ENCODE measurements around the gene SPEM3.

Gene SPEM3

DNA sequence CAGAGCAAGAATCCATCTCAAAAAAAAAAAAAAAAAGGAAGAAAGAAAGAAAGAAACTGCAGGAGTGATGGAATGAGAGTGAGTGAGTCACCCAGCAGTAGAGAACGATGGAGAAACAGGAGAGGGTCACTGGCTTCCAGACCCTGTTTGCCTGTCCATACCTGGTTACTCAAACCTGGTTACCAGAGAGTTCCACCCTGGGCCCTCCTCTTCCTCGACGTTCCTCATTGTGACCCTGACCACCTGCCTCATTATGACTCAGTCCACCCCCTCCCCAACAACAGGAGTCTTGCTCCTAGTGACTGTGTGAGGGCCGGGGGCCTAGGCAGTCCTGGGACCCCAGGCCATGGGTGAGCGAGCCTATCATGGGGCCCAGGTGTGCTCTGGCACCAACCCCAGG, at the start of gene SPEM3:
TSS of gene SPEM3 (plus strand) at position 301 of the 400 bp plus-strand sequence. CDS start at position 347, 46 bp downstream.
- no peak for TF ChIP-seq CTCF (IDR thresholded peaks at IDR 0.05; ENCODE audit: low read depth, low read length)
- no peak for DNase-seq (ENCODE audit: extremely low read depth, low read depth)

GRCh38 chr17:7379134-7379533, 49.5 kb upstream of the SPEM3 start:
- TF ChIP-seq CTCF (IDR thresholded peaks at IDR 0.05; ENCODE audit: low read depth, low read length), result no peak
- DNase-seq (ENCODE audit: extremely low read depth, low read depth), result no peak

- peak; percentile 63 for DNase-seq (ENCODE audit: extremely low read depth, low read depth)
- TF ChIP-seq CTCF (IDR thresholded peaks at IDR 0.05; ENCODE audit: low read depth, low read length), result no peak
Observed at GRCh38 chr17:7380321-7380720, 48.3 kb upstream of the SPEM3 start.

DNA sequence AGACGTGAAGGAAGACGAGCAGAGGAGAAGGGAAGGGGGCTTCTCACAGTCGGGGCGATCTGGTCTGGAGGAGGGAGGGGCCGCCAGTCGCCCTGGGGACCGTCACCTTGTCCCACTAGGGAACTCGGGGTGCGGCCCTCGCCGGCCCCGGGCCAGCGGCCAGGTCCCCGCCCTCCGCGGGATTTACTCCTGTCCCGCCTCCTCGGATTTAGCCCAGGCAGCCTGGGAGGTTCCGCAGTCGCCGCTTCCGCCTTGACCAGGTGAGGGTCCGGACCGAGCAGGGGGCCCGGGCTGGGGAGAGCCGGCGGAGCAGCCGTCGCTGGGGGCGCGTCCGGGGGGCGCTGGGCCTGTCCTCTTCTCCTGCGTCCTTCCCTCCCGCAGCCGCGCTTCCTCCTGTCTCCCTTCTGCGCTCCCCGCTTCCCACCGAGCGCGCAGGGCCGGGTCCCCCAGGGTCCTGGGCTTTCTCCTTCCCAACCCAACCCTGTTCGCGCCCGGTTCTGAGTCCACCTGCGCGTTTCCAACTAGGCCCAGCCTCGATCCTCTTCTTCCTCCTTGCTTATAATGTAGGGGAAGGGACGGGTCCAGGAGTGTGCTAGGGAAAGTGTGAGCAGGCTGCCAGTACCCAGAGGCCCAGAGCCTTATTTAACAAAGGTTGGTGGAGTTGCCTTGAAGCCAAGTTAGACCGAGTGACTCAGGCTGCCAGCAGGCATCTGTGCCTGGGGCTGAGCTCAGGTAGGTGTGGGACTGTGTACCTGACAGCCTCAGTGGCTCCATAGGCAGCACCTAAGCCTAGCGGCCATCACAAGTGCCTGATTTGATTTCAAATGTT, 47.6 kb upstream of the SPEM3 start, which contains the start of gene TNK1:
TSS of gene TNK1 (plus strand) at position 235 of the 829 bp plus-strand sequence. CDS start 1,838 bp downstream, outside the sequence.
- DNase-seq (ENCODE audit: extremely low read depth, low read depth), result no peak

GRCh38 chr17:7382901-7383300, 45.8 kb upstream of the SPEM3 start:
- no peak for TF ChIP-seq CTCF (IDR thresholded peaks at IDR 0.05; ENCODE audit: low read depth, low read length)
- no peak for DNase-seq (ENCODE audit: extremely low read depth, low read depth)

More for the DNA sequence above, 47.6 kb upstream of the SPEM3 start, which contains the start of gene TNK1:
- TF ChIP-seq CTCF (IDR thresholded peaks at IDR 0.05; ENCODE audit: low read depth, low read length), result no peak

GRCh38 chr17:7383371-7383741, 45.3 kb upstream of the SPEM3 start:
- no peak for DNase-seq (ENCODE audit: extremely low read depth, low read depth)
- no peak for TF ChIP-seq CTCF (IDR thresholded peaks at IDR 0.05; ENCODE audit: low read depth, low read length)

DNA sequence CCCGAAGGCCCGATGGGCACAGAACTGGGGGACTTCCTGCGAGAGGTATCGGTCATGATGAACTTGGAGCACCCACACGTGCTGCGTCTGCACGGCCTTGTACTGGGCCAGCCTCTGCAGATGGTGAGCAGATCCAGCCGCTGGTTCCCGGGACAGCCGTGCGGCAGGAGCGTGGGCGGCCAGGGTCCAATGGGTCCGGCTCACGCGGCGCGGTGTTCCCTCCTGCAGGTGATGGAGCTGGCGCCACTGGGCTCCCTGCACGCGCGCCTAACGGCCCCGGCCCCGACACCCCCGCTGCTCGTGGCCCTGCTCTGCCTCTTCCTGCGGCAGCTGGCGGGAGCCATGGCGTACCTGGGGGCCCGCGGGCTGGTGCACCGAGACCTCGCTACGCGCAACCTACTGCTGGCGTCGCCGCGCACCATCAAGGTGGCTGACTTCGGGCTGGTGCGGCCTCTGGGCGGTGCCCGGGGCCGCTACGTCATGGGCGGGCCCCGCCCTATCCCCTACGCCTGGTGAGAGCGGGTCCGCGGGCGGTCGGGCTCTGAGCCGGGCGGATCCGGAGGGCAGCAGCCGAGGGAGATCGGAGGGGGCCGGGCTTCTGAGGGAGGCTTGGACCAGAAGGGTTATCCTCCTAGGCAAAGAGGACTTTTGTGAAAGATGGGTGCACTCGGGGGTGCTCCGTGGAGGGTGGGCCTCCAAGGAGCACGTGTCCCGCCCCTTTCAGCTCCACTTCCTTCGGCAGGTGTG, 44.7 kb upstream of the SPEM3 start:
- TF ChIP-seq CTCF (IDR thresholded peaks at IDR 0.05; ENCODE audit: low read depth, low read length), result no peak
- no peak for DNase-seq (ENCODE audit: extremely low read depth, low read depth)

Measured in AG09319 (cell line).